GM23338 (cell line): ENCODE data around the gene CACNA1C. TPM values are rescaled to one million over a fixed set of nuclear protein-coding genes. Genes with fewer than 3 reads are reported as not detected.
A peak's percentile ranks its signal among the peaks of the same experiment; 100 is the strongest.

ENCODE experiments used
- ATAC-seq: fragments of 200-7000 bp; cut with Tn5 transposase; 3 replicates; pipeline ENCODE4 v1.9.1; 2020
- DNase-seq: peaks from one replicate; pipeline ENCODE4 v3.0.0-alpha.2; 2015; ENCODE audit warnings: low spot score
- H2AFZ ChIP-seq: fragments of 200-600 bp; sonication (generic); 2 replicates; pipeline ENCODE4 v1.8.0; 2016; ENCODE audit warnings: antibody characterized with exemption, mild to moderate bottlenecking, moderate library complexity
- H3F3A ChIP-seq: fragments of 200-600 bp; sonication (generic); replicated peaks from 2 replicates; pipeline ENCODE4 v1.8.0; 2017; ENCODE audit warnings: antibody characterized with exemption, mixed run types, low read depth
- H3K27ac ChIP-seq: fragments of 200-600 bp; sonication (generic); 2 replicates; pipeline ENCODE4 v1.6.1; 2016; ENCODE audit warnings: low read depth
- H3K27me3 ChIP-seq: fragments of 200-600 bp; sonication (generic); 2 replicates; pipeline ENCODE4 v1.8.0; 2016; ENCODE audit warnings: mild to moderate bottlenecking, mixed run types, moderate library complexity; ENCODE audit not compliant: insufficient read depth
- H3K36me3 ChIP-seq: fragments of 200-600 bp; sonication (generic); 2 replicates; pipeline ENCODE4 v1.8.0; 2016; ENCODE audit warnings: mild to moderate bottlenecking; ENCODE audit not compliant: insufficient read depth
- H3K4me1 ChIP-seq: fragments of 200-600 bp; sonication (generic); 2 replicates; pipeline ENCODE4 v1.8.0; 2016; ENCODE audit warnings: mild to moderate bottlenecking, moderate library complexity; ENCODE audit not compliant: insufficient read depth
- H3K4me2 ChIP-seq: fragments of 200-600 bp; sonication (generic); 2 replicates; pipeline ENCODE4 v1.7.1; 2017; ENCODE audit warnings: mixed run types
- H3K4me3 ChIP-seq: fragments of 200-600 bp; sonication (generic); 2 replicates; pipeline ENCODE4 v1.6.1; 2016; ENCODE audit warnings: mixed run types
- H3K79me2 ChIP-seq: fragments of 200-600 bp; sonication (generic); replicated peaks from 2 replicates; pipeline ENCODE4 v1.8.0; 2017; ENCODE audit warnings: mild to moderate bottlenecking; ENCODE audit not compliant: insufficient read depth
- H3K9me2 ChIP-seq: fragments of 200-600 bp; sonication (generic); 2 replicates; pipeline ENCODE4 v1.8.0; 2017; ENCODE audit not compliant: insufficient read depth
- H4K20me1 ChIP-seq: fragments of 200-600 bp; sonication (generic); replicated peaks from 2 replicates; pipeline ENCODE4 v1.8.0; 2017; ENCODE audit warnings: mild to moderate bottlenecking; ENCODE audit not compliant: insufficient read depth
- H3K27ac Mint-ChIP-seq: 2 replicates; pipeline ENCODE4 v1.8.0; 2020; ENCODE audit warnings: inconsistent platforms, mild to moderate bottlenecking, moderate library complexity, mixed read lengths
- H3K27me3 Mint-ChIP-seq: 3 replicates; pipeline ENCODE4 v1.8.0; 2022; ENCODE audit warnings: low read depth, mild to moderate bottlenecking, moderate library complexity, mixed read lengths, inconsistent platforms; ENCODE audit not compliant: insufficient read depth, poor library complexity
- H3K36me3 Mint-ChIP-seq: 3 replicates; pipeline ENCODE4 v1.8.0; 2021; ENCODE audit warnings: low read depth, mild to moderate bottlenecking, inconsistent platforms, moderate library complexity, mixed read lengths
- H3K4me1 Mint-ChIP-seq: 3 replicates; pipeline ENCODE4 v1.8.0; 2020; ENCODE audit warnings: mild to moderate bottlenecking, inconsistent platforms, mixed read lengths
- H3K4me3 Mint-ChIP-seq: 3 replicates; pipeline ENCODE4 v1.8.0; 2021; ENCODE audit warnings: moderate library complexity, mild to moderate bottlenecking, inconsistent platforms, mixed read lengths
- H3K9me3 Mint-ChIP-seq: 3 replicates; pipeline ENCODE4 v1.8.0; 2020; ENCODE audit warnings: moderate library complexity, mild to moderate bottlenecking, inconsistent platforms, mixed read lengths
- CREB1 ChIP-seq: fragments of 250-450 bp; sonication (Bioruptor Pico); IDR thresholded peaks from 2 replicates; pipeline ENCODE4 v1.5.0; 2020; ENCODE audit warnings: low read depth, mild to moderate bottlenecking, moderate library complexity
- JUNB ChIP-seq: IDR thresholded peaks from one replicate; pipeline ENCODE4 v1.6.1; 2016; ENCODE audit warnings: antibody characterized with exemption; ENCODE audit not compliant: unreplicated experiment
- NANOG ChIP-seq: IDR thresholded peaks from 2 replicates; pipeline ENCODE4 v1.6.1; 2016; ENCODE audit warnings: antibody characterized with exemption, borderline replicate concordance
- POLR2AphosphoS5 ChIP-seq: IDR thresholded peaks from 2 replicates; pipeline ENCODE4 v1.6.1; 2016; ENCODE audit warnings: antibody characterized with exemption, low read depth
- ZNF331 ChIP-seq: fragments of 250-450 bp; sonication (Bioruptor Pico); IDR thresholded peaks from 2 replicates; pipeline ENCODE4 v1.5.0; 2020; ENCODE audit warnings: low read depth, mild to moderate bottlenecking, moderate library complexity
- polyA plus RNA-seq: library from polyadenylated mRNA; unstranded; fragments of >200 nt; fragmentation: Nextera tagmentation; extraction: Ambion mirVana; gene quantifications from 2 replicates; pipeline ENCODE4 v1.2.1, GENCODE V29; 2016
- total RNA-seq: library from RNA; depleted of rRNA; stranded (reverse); fragments of >200 nt; shearing (Covaris generic); gene quantifications from 2 replicates; pipeline ENCODE4 v1.2.3, GENCODE V29; 2014
- TF ChIP-seq, protein P1 (sequence below): IDR thresholded peaks from 2 replicates; pipeline ENCODE4 v1.6.1; 2016; ENCODE audit warnings: antibody characterized with exemption
- TF ChIP-seq, protein P2 (sequence below): fragments of 250-450 bp; sonication (Bioruptor Pico); IDR thresholded peaks from 2 replicates; pipeline ENCODE4 v1.5.0; 2020; ENCODE audit warnings: mild to moderate bottlenecking, moderate library complexity

Gene CACNA1C
- total and polyA plus RNA-seq, 2 experiments from 2014 or later, result 0.78 to 2.1 TPM

DNA sequence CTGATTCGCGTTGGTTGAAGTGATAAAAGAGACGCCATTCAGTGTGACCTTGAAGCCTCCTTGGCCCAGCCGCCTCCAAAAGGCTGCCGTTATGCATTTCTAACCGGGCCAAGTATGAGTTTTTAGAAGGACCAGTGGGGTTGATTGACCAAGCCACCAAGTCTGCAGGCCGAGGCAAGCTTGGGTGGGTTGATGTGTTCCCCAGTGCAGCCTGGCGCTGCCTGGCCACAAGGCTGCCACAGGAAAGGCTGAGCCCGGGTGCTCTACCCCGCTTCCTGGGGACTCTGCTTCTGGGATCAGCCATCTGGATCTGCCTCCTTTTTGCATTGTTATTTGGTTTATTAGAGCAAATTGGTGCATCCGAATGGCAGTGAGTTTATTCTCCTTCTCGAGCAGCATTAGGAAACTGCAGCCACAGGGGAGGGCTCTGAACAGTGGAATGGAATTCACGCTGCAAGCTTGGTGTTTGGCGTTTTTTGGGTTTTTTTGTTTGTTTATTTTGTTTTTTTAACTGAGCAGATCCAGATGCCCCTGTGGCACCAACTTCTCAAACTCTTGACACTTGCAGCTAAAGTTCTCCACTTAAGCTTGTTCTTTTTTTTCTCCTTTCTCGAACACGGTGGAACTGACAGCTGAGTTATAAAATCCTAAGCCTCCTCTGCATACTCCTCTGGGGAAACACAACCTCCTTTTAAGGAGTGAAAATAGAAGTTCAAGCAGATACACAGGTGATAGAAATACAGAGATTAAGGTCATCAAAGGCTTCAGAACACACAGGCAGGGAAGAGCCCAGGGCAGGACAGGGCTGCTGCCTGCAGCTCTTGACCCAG is 596.6 kb downstream of the CACNA1C start:
- Histone ChIP-seq H3F3A (no peaks in the 10 kb centered on the region), H3K4me1 (no peaks in the 10 kb centered on the region), H3K36me3 (no peaks in the 10 kb centered on the region), H2AFZ (peak overlapping the region; percentile 28; the same call in 1 of the 2 replicates), H4K20me1 (no peaks in the 10 kb centered on the region), H3K27me3 (no peaks in the 10 kb centered on the region), H3K79me2 (no peaks in the 10 kb centered on the region), H3K4me3 (no peak overlapping the region), H3K4me2 (no peak overlapping the region), H3K27ac (no peak overlapping the region), H3K9me2 (no peaks in the 10 kb centered on the region)
- TF ChIP-seq ZNF331 (no peak), JUNB (no peak), NANOG (no peak), CREB1 (CRISPR knock-in tag) (no peak), POLR2AphosphoS5 (no peak)
- TF ChIP-seq, protein P1, sequence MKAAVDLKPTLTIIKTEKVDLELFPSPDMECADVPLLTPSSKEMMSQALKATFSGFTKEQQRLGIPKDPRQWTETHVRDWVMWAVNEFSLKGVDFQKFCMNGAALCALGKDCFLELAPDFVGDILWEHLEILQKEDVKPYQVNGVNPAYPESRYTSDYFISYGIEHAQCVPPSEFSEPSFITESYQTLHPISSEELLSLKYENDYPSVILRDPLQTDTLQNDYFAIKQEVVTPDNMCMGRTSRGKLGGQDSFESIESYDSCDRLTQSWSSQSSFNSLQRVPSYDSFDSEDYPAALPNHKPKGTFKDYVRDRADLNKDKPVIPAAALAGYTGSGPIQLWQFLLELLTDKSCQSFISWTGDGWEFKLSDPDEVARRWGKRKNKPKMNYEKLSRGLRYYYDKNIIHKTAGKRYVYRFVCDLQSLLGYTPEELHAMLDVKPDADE, result no peak
- TF ChIP-seq, protein P2, sequence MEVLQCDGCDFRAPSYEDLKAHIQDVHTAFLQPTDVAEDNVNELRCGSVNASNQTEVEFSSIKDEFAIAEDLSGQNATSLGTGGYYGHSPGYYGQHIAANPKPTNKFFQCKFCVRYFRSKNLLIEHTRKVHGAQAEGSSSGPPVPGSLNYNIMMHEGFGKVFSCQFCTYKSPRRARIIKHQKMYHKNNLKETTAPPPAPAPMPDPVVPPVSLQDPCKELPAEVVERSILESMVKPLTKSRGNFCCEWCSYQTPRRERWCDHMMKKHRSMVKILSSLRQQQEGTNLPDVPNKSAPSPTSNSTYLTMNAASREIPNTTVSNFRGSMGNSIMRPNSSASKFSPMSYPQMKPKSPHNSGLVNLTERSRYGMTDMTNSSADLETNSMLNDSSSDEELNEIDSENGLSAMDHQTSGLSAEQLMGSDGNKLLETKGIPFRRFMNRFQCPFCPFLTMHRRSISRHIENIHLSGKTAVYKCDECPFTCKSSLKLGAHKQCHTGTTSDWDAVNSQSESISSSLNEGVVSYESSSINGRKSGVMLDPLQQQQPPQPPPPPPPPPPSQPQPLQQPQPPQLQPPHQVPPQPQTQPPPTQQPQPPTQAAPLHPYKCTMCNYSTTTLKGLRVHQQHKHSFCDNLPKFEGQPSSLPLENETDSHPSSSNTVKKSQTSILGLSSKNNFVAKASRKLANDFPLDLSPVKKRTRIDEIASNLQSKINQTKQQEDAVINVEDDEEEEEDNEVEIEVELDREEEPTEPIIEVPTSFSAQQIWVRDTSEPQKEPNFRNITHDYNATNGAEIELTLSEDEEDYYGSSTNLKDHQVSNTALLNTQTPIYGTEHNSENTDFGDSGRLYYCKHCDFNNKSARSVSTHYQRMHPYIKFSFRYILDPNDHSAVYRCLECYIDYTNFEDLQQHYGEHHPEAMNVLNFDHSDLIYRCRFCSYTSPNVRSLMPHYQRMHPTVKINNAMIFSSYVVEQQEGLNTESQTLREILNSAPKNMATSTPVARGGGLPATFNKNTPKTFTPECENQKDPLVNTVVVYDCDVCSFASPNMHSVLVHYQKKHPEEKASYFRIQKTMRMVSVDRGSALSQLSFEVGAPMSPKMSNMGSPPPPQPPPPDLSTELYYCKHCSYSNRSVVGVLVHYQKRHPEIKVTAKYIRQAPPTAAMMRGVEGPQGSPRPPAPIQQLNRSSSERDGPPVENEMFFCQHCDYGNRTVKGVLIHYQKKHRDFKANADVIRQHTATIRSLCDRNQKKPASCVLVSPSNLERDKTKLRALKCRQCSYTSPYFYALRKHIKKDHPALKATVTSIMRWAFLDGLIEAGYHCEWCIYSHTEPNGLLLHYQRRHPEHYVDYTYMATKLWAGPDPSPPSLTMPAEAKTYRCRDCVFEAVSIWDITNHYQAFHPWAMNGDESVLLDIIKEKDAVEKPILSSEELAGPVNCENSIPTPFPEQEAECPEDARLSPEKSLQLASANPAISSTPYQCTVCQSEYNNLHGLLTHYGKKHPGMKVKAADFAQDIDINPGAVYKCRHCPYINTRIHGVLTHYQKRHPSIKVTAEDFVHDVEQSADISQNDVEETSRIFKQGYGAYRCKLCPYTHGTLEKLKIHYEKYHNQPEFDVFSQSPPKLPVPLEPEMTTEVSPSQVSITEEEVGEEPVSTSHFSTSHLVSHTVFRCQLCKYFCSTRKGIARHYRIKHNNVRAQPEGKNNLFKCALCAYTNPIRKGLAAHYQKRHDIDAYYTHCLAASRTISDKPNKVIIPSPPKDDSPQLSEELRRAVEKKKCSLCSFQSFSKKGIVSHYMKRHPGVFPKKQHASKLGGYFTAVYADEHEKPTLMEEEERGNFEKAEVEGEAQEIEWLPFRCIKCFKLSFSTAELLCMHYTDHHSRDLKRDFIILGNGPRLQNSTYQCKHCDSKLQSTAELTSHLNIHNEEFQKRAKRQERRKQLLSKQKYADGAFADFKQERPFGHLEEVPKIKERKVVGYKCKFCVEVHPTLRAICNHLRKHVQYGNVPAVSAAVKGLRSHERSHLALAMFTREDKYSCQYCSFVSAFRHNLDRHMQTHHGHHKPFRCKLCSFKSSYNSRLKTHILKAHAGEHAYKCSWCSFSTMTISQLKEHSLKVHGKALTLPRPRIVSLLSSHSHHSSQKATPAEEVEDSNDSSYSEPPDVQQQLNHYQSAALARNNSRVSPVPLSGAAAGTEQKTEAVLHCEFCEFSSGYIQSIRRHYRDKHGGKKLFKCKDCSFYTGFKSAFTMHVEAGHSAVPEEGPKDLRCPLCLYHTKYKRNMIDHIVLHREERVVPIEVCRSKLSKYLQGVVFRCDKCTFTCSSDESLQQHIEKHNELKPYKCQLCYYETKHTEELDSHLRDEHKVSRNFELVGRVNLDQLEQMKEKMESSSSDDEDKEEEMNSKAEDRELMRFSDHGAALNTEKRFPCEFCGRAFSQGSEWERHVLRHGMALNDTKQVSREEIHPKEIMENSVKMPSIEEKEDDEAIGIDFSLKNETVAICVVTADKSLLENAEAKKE, result no peak
- H3K27me3 Mint-ChIP-seq, result peaks cover 9% of the 10 kb centered on the region
- DNase-seq (no peak), ATAC-seq (no peak)
- no peak overlapping the region for H3K27ac Mint-ChIP-seq
- H3K9me3 Mint-ChIP-seq, result no peaks in the 10 kb centered on the region; the same call in 2 of the 3 replicates
- H3K4me1 Mint-ChIP-seq, result peaks cover 14% of the 10 kb centered on the region
- H3K36me3 Mint-ChIP-seq, result no peaks in the 10 kb centered on the region
- H3K4me3 Mint-ChIP-seq, result no peak overlapping the region
